ENCODE data around the gene NIF3L1. TPM values are rescaled to one million over a fixed set of nuclear protein-coding genes. Genes with fewer than 3 reads are reported as not detected.

The NIF3L1 gene
- total and polyA plus RNA-seq, 9 of the 15 experiments (the other 6 are each of a cell fraction or from before 2014, with no cell fraction given), result 26.7 to 89.5 (median 45.6) TPM

- no TSS peak for BruUV-seq (replicated peaks)
- no peak overlapping the region for H3K27ac ChIP-seq (ENCODE audit: extremely low read depth, low read depth, low read length)
- 96% methylated on average over 2 of the region's 2 CpGs for WGBS (ENCODE audit: insufficient coverage, low coverage, missing lambda C conversion rate)
- POLR2A ChIA-PET, result interaction anchor here (1.1 to 3.0 kb wide), 3 partner anchors 9 to 11 kb away, joined by 6 to 18 read pairs (median 6); partner anchors contain the start of gene CLK1
- H3K27me3 ChIP-seq (ENCODE audit: control insufficient read depth in 2 of 2, insufficient read depth in 2 of 2, low read length in 2 of 2), result no peaks in the 10 kb centered on the region
- FAIRE-seq (no peak), DNase-seq (ENCODE audit: extremely low read depth in 1 of 4, low spot score in 3 of 4) (no peak), ATAC-seq (no peak)
- H2AFZ ChIP-seq (ENCODE audit: low read depth, low read length), result no peak overlapping the region
- CTCF ChIA-PET (ENCODE audit: low intra/inter-chr PET ratio), result no interaction called here
- no peaks in the 10 kb centered on the region; a peak in 1 of 5 replicates for H3K4me1 ChIP-seq (replicated peaks in 1 of 2; ENCODE audit: control insufficient read depth in 2 of 2, insufficient read depth in 2 of 2, low read length in 2 of 2)
- TF ChIP-seq ZNF316 (IDR thresholded peaks at IDR 0.05) (no peak), JUNB (CRISPR knock-in tag; conservative IDR thresholded peaks at IDR 0.05) (no peak), CHD2 (IDR thresholded peaks at IDR 0.05; ENCODE audit: low read depth, low read length) (no peak), POU5F1 (IDR thresholded peaks at IDR 0.05; ENCODE audit: borderline replicate concordance, low read depth, low read length, partially characterized antibody) (no peak), PHF21A (IDR thresholded peaks at IDR 0.05; ENCODE audit: borderline replicate concordance, low read depth) (no peak), POLR2AphosphoS5 (IDR thresholded peaks at IDR 0.05; ENCODE audit: control insufficient read depth, insufficient read depth, low read depth, low read length) (0 out of 2 replicates have a peak, but pooled peaks have one; percentile 26), ZBTB7A (IDR thresholded peaks at IDR 0.05; ENCODE audit: borderline replicate concordance, control insufficient read depth, low read depth, low read length) (no peak)
- H4K20me1 ChIP-seq (replicated peaks; ENCODE audit: control insufficient read depth, insufficient read depth, low read length), result no peaks in the 10 kb centered on the region
- peaks cover 64% of the 10 kb centered on the region for H3K36me3 ChIP-seq (ENCODE audit: control insufficient read depth, insufficient read depth, low read length)
- in situ Hi-C loops (cut with MboI), result no loop called here
- H3K9ac ChIP-seq (ENCODE audit: insufficient read depth in 1 of 2, low read depth in 2 of 2, low read length in 2 of 2), result no peak overlapping the region
- H3K4me2 ChIP-seq (ENCODE audit: insufficient read depth, low read length), result no peak overlapping the region
- no peak overlapping the region for H3K4me3 ChIP-seq
- no peaks in the 10 kb centered on the region for H3K9me1 ChIP-seq (ENCODE audit: control insufficient read depth, insufficient read depth, low read length)
- H3K9me3 ChIP-seq (replicated peaks; ENCODE audit: control insufficient read depth, insufficient read depth, low read depth, low read length), result no peaks in the 10 kb centered on the region
- intact Hi-C loops (cut with micrococcal nuclease), result no loop called here
- H3K79me2 ChIP-seq (ENCODE audit: control insufficient read depth, insufficient read depth, low read length), result peaks cover 10% of the 10 kb centered on the region
Measured at GRCh38 chr2:200852605-200853004, 36.6 kb upstream of the NIF3L1 start.

Data from K562 (cell line).